Erythroblast (primary cell): ENCODE measurements around the gene CEP131.

Source experiments
- GATA1 ChIP-seq: IDR thresholded peaks from 2 replicates; pipeline ENCODE4 v1.6.1; 2011; ENCODE audit warnings: low read depth, mild to moderate bottlenecking, control low read depth, low read length, moderate library complexity
- POLR2A ChIP-seq: IDR thresholded peaks from 2 replicates; pipeline ENCODE4 v1.6.1; 2011; ENCODE audit warnings: mild to moderate bottlenecking, low read length

DNA sequence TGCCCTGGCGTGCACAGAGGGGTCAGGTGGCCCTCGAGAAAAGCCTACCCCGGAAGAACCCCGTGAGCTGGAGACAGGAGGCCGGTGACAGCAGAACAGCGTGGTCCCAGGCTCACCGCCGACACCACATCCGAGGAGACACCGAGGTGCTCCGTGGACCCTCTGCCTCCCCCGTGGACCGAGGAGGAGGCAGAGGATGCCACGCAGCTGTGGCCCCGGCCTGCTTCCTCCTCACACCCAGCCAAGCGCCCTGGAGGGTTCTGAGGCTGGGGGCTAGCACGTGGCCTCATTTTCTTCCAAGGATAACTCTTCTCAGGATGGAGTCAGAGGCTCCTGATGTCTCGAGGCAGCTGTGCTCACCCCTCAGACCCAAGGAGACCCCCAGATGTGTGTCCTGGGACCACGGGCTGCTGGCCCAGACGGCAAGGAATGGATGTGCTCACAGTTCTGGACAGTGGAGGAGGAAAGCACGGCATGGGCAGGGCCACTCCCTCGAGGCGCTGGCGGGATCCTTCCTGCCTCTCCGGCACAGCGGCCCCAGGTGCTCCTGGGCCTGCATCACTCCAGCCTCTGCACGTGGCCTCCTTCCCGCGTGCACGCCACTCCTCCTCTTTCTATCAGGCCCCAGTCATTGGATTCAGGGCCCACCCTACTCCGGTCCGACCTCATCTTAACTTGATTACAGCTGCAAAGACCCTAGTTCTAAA lies 61.9 kb downstream of the CEP131 start:
- TF ChIP-seq POLR2A: no peak
- no peak for TF ChIP-seq GATA1
